GM23338 (cell line): ENCODE results near the gene KCNIP1. TPM values are rescaled to one million over a fixed set of nuclear protein-coding genes. Genes with fewer than 3 reads are reported as not detected.

Experiments used
- ATAC-seq: fragments of 200-7000 bp; cut with Tn5 transposase; 3 replicates; pipeline ENCODE4 v1.9.1; 2020
- DNase-seq: peaks from one replicate; pipeline ENCODE4 v3.0.0-alpha.2; 2015; ENCODE audit warnings: low spot score
- H2AFZ ChIP-seq: fragments of 200-600 bp; sonication (generic); 2 replicates; pipeline ENCODE4 v1.8.0; 2016; ENCODE audit warnings: antibody characterized with exemption, mild to moderate bottlenecking, moderate library complexity
- H3F3A ChIP-seq: fragments of 200-600 bp; sonication (generic); replicated peaks from 2 replicates; pipeline ENCODE4 v1.8.0; 2017; ENCODE audit warnings: antibody characterized with exemption, mixed run types, low read depth
- H3K27ac ChIP-seq: fragments of 200-600 bp; sonication (generic); 2 replicates; pipeline ENCODE4 v1.6.1; 2016; ENCODE audit warnings: low read depth
- H3K27me3 ChIP-seq: fragments of 200-600 bp; sonication (generic); 2 replicates; pipeline ENCODE4 v1.8.0; 2016; ENCODE audit warnings: mild to moderate bottlenecking, mixed run types, moderate library complexity; ENCODE audit not compliant: insufficient read depth
- H3K36me3 ChIP-seq: fragments of 200-600 bp; sonication (generic); 2 replicates; pipeline ENCODE4 v1.8.0; 2016; ENCODE audit warnings: mild to moderate bottlenecking; ENCODE audit not compliant: insufficient read depth
- H3K4me1 ChIP-seq: fragments of 200-600 bp; sonication (generic); 2 replicates; pipeline ENCODE4 v1.8.0; 2016; ENCODE audit warnings: mild to moderate bottlenecking, moderate library complexity; ENCODE audit not compliant: insufficient read depth
- H3K4me2 ChIP-seq: fragments of 200-600 bp; sonication (generic); 2 replicates; pipeline ENCODE4 v1.7.1; 2017; ENCODE audit warnings: mixed run types
- H3K4me3 ChIP-seq: fragments of 200-600 bp; sonication (generic); 2 replicates; pipeline ENCODE4 v1.6.1; 2016; ENCODE audit warnings: mixed run types
- H3K79me2 ChIP-seq: fragments of 200-600 bp; sonication (generic); replicated peaks from 2 replicates; pipeline ENCODE4 v1.8.0; 2017; ENCODE audit warnings: mild to moderate bottlenecking; ENCODE audit not compliant: insufficient read depth
- H3K9me2 ChIP-seq: fragments of 200-600 bp; sonication (generic); 2 replicates; pipeline ENCODE4 v1.8.0; 2017; ENCODE audit not compliant: insufficient read depth
- H4K20me1 ChIP-seq: fragments of 200-600 bp; sonication (generic); replicated peaks from 2 replicates; pipeline ENCODE4 v1.8.0; 2017; ENCODE audit warnings: mild to moderate bottlenecking; ENCODE audit not compliant: insufficient read depth
- H3K27ac Mint-ChIP-seq: 2 replicates; pipeline ENCODE4 v1.8.0; 2020; ENCODE audit warnings: inconsistent platforms, mild to moderate bottlenecking, moderate library complexity, mixed read lengths
- H3K27me3 Mint-ChIP-seq: 3 replicates; pipeline ENCODE4 v1.8.0; 2022; ENCODE audit warnings: low read depth, mild to moderate bottlenecking, moderate library complexity, mixed read lengths, inconsistent platforms; ENCODE audit not compliant: insufficient read depth, poor library complexity
- H3K36me3 Mint-ChIP-seq: 3 replicates; pipeline ENCODE4 v1.8.0; 2021; ENCODE audit warnings: low read depth, mild to moderate bottlenecking, inconsistent platforms, moderate library complexity, mixed read lengths
- H3K4me1 Mint-ChIP-seq: 3 replicates; pipeline ENCODE4 v1.8.0; 2020; ENCODE audit warnings: mild to moderate bottlenecking, inconsistent platforms, mixed read lengths
- H3K4me3 Mint-ChIP-seq: 3 replicates; pipeline ENCODE4 v1.8.0; 2021; ENCODE audit warnings: moderate library complexity, mild to moderate bottlenecking, inconsistent platforms, mixed read lengths
- H3K9me3 Mint-ChIP-seq: 3 replicates; pipeline ENCODE4 v1.8.0; 2020; ENCODE audit warnings: moderate library complexity, mild to moderate bottlenecking, inconsistent platforms, mixed read lengths
- CREB1 ChIP-seq: fragments of 250-450 bp; sonication (Bioruptor Pico); IDR thresholded peaks from 2 replicates; pipeline ENCODE4 v1.5.0; 2020; ENCODE audit warnings: low read depth, mild to moderate bottlenecking, moderate library complexity
- CTCF ChIP-seq, 2 experiments: fragments of 200-600 bp in 1 of 2; sonication (generic) in 1 of 2; conservative IDR thresholded peaks; 2 replicates each; pipeline versions ENCODE4 v1.5.1 to v1.6.1; 2016 to 2017; ENCODE audit warnings: antibody characterized with exemption in 2 of 2, low read depth in 2 of 2, mild to moderate bottlenecking in 2 of 2, moderate library complexity in 1 of 2
- ETS1 ChIP-seq: IDR thresholded peaks from 2 replicates; pipeline ENCODE4 v1.6.1; 2016; ENCODE audit warnings: antibody characterized with exemption
- EZH2 ChIP-seq: fragments of 200-600 bp; sonication (generic); IDR thresholded peaks from one replicate; pipeline ENCODE4 v1.8.0; 2017; ENCODE audit warnings: antibody characterized with exemption, mild to moderate bottlenecking, low read depth; ENCODE audit not compliant: unreplicated experiment
- EZH2phosphoT487 ChIP-seq: fragments of 200-600 bp; sonication (generic); IDR thresholded peaks from one replicate; pipeline ENCODE4 v1.8.1; 2018; ENCODE audit warnings: antibody characterized with exemption; ENCODE audit not compliant: unreplicated experiment
- REST ChIP-seq: IDR thresholded peaks from one replicate; pipeline ENCODE4 v1.6.1; 2018; ENCODE audit warnings: antibody characterized with exemption; ENCODE audit not compliant: unreplicated experiment
- STAT1 ChIP-seq: IDR thresholded peaks from one replicate; pipeline ENCODE4 v1.6.1; 2016; ENCODE audit warnings: antibody characterized with exemption; ENCODE audit not compliant: unreplicated experiment
- ZNF114 ChIP-seq: fragments of 250-450 bp; sonication (Bioruptor Pico); IDR thresholded peaks from 2 replicates; pipeline ENCODE4 v1.5.0; 2020; ENCODE audit warnings: mild to moderate bottlenecking, moderate library complexity
- ZNF462 ChIP-seq: fragments of 250-450 bp; sonication (Bioruptor Pico); IDR thresholded peaks from 2 replicates; pipeline ENCODE4 v1.5.0; 2020; ENCODE audit warnings: mild to moderate bottlenecking, moderate library complexity
- polyA plus RNA-seq: library from polyadenylated mRNA; unstranded; fragments of >200 nt; fragmentation: Nextera tagmentation; extraction: Ambion mirVana; gene quantifications from 2 replicates; pipeline ENCODE4 v1.2.1, GENCODE V29; 2016
- total RNA-seq: library from RNA; depleted of rRNA; stranded (reverse); fragments of >200 nt; shearing (Covaris generic); gene quantifications from 2 replicates; pipeline ENCODE4 v1.2.3, GENCODE V29; 2014

KCNIP1 gene
- total and polyA plus RNA-seq, 2 experiments from 2014 or later: 0.31 to 0.87 TPM

- peaks cover 8% of the 10 kb centered on the region for H3K36me3 Mint-ChIP-seq
- peaks cover 19% of the 10 kb centered on the region for H3K9me3 Mint-ChIP-seq
- H3K4me3 Mint-ChIP-seq: no peak overlapping the region
These were observed 215.7 kb downstream of the KCNIP1 start for GRCh38 chr5:170719551-170719950.

More at GRCh38 chr5:170719551-170719950, 215.7 kb downstream of the KCNIP1 start:
- no peak overlapping the region for H3K4me3 ChIP-seq
- no peak overlapping the region for H2AFZ ChIP-seq
- TF ChIP-seq ETS1 (no peak), REST (no peak), ZNF462 (CRISPR knock-in tag) (no peak), EZH2phosphoT487 (no peak), STAT1 (no peak), CREB1 (CRISPR knock-in tag) (no peak), CTCF (conservative IDR thresholded peaks at IDR 0.05; ENCODE audit: low read depth in 2 of 2) (no peak), ZNF114 (CRISPR knock-in tag) (no peak), EZH2 (no peak)
- H4K20me1 ChIP-seq: no peaks in the 10 kb centered on the region
- DNase-seq (no peak), ATAC-seq (no peak)
- H3K4me1 ChIP-seq: no peaks in the 10 kb centered on the region
- H3K27ac ChIP-seq: no peak overlapping the region
- H3K79me2 ChIP-seq: no peaks in the 10 kb centered on the region
- no peak overlapping the region for H3K4me2 ChIP-seq
- H3K36me3 ChIP-seq: no peaks in the 10 kb centered on the region
- no peaks in the 10 kb centered on the region for H3F3A ChIP-seq
- Mint-ChIP-seq H3K27ac (no peak overlapping the region), H3K27me3 (peaks cover 10% of the 10 kb centered on the region), H3K4me1 (peaks cover 6% of the 10 kb centered on the region; the same call in 2 of the 3 replicates)
- no peaks in the 10 kb centered on the region for H3K27me3 ChIP-seq
- no peaks in the 10 kb centered on the region for H3K9me2 ChIP-seq
